GM19035 (cell line): ENCODE measurements around the gene TCIRG1.

ENCODE experiments used
- ATAC-seq: cut with Tn5 transposase; IDR thresholded peaks from one replicate; pipeline ENCODE4 v1.9.1; 2021; ENCODE audit not compliant: unreplicated experiment

The TCIRG1 gene

DNA sequence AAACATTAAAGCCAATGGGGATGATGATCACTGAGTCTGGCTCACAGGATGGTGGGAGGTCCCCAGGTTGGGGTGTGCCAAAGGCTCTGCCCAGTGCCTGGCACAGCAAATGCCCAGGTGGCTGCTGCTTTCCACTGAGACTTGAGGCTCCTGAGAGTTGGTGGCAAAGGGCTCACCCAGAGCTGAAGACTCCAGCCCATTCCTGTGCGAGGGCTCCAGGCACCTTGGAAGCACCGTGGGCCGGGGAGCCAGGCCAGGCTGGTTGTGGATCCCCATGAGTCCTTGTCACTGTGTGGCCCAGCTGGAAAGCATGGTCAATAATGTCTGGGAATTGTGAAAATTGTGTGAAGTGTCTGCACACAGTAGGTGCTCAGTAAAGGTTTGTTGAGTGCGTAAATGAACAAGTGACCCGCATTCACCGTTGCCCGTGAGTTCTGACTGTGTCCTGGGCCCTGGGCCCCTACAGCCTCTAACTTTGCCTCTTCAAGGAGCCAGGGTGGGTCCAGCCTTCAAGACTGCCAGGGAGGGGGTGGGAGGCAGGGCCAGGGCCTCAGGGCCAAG, 32.1 kb upstream of the TCIRG1 start:
- no peak for ATAC-seq

DNA sequence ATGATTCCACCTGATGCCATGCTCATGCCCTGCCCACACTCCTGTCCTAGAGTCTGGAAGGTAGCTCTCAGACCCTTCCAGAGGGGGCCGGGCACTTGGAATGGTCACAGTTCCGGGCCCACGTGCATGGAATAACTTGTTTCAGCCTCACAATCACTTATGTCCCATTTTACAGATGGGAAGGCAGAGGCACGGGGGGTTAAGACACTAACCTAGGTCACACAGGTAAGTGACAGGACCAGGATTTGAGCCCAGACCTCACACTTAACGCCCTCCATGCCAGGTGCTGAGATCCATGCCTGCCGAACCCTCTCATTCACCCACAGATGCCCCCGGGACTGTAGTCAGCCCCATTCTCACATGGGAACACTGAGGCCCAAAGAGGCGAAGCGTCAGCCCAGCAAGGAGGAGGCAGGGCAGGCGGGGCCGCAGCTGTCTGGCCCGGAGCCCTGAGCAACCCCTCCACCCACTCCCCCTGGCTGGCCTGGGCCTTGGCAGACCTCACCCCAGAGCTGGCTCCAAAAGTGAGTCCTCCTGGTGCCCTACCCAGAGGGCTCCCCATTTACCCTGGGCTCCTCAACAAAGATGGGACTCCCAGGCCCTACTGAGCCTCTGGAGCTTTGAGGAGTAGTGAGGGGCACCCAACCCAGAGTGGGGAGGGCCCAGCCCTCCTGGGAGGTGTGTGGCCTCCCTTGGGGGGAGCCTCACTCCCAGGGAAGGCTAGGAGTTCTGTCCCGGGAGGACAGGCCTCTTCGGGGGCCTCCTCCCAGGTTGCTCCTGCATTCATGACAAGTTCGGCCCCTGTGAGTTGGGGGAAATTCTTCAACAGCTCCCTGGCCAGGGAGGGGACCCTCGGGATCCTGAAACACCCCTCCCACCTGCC, 31.1 kb upstream of the TCIRG1 start:
- ATAC-seq: no peak

DNA sequence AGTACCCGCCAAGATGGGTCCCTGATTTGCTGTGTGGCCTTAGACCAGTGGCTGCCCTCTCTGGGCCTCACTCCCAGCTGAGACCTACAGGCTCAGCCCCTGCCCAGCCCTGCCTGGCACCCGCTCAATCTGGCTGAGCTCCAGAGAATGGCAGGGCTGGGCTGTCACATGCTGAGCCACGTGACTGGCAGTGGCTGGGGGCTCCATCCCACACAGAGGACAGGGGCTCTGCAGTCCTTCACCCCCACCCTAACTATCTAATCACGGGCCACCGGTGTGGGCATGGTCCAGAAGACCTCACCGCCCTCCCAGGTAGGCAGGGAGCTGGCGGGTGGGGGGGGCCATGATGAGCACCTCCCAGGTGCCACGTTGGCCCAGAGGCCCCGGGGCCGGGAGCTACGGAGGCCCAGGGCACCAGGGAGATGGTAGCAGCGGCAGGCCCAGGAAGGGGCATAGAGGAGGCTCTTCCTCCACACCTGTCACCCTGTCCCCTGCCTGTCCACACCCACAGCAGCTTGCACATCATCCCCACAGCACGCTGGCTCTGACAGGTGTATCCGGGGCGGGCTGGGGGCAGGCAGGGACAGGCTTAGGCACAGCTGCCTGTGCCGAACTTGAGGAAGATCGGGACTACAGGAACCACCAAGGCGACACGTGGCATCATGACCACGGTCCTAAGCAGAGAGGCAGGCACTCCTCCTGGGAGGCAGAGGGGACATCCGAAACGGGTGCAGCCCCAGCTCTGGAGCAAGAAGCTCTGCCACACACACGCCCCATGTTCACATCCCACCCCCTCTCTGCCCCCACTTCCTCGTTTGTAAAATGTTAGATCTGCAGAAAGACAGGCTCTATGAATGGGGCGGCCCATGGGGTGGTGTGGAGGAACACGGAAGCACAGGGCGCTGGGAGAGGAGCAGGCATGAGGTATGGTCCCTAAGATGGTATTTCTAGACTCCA, 30.2 kb upstream of the TCIRG1 start:
- no peak for ATAC-seq

DNA sequence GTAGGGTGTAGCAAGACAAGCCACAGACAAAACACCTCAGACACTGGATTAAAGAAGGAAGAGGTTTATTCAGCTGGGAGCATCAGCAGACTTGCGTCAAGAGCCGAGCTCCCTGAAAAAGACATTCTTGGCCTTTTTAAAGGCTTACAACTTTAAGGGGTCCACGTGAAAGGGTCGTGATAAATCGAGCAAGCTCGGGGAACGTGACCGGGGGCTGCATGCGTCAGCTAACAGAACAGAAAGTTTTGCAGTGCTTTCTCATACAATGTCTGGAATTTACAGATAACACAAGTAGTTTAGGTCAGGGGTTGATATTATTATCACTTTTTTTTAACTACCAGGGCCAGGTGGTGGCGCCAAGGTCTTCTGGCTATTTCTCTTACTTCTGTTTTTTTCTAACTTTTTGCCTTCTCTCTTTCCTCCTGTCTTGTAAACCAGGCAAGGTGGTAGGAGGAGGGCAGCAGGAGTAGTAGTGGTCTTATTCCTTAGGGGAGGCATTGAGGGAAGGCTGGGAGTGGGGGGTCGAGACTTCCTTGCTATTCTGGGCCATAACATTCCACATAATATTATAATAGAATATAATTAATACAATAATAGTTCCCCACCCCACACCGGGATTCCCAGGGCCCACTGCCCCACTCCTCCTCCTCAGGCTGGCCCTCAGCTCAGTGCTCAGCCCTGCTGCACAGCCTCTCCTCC, 29.3 kb upstream of the TCIRG1 start:
- no peak for ATAC-seq

DNA sequence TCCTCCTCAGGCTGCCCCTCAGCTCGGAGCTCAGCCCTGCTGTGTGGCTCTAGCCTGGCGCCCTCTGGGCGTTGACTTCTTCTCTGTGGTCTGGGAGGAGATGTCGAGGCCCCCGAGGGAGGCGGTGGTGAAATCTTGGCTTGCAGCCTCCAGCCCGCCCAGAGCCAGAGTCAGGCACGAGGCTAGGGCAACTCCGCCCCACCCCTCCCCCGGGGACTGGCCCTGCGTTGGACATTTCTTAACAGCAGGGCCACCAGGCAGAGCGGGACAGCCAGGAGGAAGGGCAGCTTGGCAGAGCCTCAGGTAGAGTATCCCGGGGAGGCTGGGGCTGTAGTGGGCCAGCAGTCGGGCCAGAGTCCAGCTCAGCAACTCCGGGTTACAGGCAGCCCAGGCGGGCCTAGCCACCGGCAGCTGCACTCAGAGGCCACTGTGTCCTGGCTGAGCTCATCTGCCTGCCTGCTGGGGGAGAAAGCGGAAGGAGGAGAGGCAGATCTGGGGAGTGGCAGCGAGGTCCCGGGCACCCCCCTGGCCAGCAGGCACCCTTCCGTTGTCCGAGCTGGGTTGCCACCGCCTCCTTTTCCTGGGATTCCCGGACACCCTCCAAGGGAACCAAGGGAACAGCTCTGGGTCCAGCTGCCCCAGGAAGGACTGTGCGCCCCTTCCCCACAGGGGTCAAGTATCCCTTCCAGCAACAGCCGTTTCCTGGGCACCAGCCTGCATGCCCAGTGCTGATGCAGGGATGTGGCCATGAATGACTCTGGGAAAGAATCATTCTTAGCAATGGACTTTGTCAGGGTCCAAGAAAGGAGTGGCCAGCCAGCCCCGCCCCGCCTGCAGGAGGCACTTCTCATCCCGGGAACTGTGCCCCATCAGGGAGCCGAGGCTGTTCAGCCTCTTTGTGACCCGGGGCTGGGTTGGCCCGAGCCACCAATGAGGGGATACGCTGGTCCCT, 28.5 kb upstream of the TCIRG1 start, which contains the start of gene ALDH3B1:
Gene ALDH3B1 (plus strand): TSS at position 238 of the 952 bp plus-strand sequence. CDS start 4,971 bp downstream, outside the sequence.
- ATAC-seq: no peak

DNA sequence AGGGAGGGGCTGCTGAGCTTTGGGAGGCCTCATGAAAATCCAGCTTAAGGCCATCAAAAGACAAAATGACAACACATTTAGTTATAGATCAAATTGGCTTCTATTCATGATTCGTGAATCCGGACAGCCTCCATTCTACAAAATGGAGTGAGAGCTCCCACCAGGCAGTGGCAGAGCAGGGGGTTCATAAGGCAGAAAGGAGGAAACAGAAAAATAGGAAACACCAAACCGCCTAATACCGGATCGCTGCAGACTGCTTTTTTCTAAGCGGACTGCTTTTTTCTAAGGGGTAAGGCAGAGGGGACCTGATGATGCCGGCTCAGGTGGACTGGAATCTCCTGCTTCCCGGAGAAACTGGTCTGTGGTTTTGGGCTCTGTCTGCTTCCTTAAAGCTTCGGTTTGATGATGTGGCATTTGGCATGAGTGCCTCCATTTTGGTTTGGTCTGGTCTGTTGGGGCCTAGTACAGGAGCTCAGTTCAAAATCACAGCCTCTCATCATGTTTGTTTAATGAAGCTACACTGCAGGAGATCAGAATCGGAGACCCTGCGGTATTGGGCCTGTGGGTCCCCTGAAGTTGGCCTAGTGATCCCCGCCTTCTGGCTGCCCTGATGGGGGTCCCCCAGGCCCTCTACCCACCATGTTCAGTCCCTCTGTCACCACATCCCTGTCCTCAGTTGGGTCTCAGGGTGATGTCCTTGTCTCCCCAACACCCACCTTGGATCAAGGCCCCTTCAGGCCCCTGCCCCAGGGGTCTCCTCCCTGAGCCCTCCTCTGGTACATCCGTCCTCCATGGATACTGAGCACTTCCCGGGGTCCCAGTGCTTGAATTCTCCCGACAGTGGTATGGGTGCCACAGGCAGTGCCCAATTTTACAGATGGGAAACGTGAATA, 27.5 kb upstream of the TCIRG1 start:
- no peak for ATAC-seq

DNA sequence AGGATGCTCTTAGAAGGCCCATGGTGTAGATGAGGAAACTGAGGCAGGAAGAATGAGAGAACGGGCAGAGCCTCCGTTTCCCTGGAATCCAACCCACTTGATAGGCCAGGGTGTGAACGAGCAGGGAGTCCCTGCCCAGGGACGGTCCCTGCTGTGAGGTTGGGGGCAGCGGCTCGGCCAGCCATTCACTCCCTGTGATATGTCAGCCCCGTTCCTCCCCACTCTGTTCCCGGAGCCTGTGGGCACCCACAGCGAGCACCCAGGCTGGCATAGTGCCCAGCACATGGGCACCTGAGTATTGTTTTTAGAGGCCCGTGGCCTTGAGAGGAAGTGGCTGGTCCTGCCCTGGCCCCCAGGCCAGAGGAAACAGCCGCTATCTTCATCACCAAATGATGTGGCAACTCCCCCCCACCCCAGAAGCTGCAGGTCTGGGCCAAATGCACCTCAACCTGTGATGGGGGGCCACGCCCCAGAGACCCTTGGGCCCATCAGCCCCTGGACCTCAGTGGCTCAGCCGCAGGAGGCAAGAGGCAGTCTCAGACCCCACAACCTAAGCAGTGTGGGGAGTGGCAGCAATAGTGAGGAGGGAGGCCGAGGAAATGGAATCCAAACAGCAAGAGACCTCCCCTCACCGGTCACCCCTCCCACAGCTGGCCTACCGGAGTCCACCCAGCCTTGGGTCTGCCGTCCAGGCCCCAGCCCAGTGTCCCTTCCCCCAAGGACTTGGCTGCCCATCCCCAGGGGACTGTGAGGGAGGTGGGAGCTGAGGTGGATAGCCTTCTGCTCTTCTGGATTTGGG, 26.6 kb upstream of the TCIRG1 start:
- ATAC-seq: no peak

DNA sequence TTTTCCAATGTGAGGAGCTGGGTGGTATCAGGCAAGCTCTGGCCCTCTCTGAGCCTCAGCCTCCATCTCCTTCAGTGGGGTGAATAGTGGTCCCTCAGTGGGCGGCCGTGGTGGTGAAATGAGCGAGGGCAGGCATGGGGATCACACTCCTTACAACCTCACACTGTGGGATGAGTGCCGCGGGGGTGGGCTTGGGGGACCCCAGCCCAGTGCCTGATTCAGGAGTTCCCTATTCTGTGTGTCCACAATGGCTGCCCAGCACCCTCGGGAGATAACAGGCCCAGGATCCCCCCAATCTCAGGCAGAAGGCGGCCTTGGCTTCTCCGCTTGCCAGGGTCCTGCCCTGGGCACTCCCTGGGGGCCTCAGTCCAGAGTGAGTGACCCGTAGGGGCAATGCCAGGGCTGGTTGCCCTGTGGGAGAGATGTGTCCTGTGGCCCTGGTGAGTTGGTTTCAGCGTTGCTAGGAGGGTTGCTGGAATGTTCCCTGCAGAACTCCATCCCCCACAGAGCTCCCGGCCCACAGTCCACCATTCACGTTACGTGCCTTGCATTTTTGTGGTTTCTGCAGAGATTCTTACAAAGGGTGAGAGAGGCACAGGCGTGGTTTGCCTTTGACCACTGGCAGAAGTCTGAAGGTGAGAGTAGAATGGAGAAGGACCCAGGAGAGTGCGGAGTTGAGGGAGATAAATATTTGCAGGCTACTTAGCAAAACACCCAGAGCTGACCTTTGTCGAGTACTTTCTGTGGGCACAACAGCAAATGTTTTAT, 25.8 kb upstream of the TCIRG1 start:
- ATAC-seq: no peak

DNA sequence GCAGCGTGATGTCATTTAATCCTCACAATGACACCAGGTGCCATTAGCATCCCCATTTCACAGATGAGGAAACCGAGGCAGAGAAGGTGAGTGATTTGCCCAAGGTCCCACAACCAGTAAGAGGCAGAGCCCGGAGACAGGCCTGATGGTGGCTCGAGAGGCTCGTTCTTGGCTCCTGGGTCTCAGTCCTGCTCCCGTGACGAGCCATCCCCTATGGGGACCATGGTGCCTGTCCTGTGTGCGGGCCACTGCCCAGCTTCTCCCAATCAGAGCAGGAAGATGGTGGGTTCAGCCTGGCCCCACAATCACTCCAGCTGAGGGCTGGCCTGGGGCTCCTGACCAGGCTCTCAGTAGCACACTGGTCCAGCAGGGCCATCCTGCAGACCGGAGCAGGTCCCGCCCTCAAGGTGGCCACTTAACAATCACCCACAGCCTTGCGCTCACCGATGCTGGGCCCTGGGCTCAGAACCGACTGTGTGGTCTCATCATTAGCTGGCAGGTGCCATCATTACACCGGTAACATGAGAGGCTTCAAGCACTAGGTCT, 25.1 kb upstream of the TCIRG1 start:
- no peak for ATAC-seq

DNA sequence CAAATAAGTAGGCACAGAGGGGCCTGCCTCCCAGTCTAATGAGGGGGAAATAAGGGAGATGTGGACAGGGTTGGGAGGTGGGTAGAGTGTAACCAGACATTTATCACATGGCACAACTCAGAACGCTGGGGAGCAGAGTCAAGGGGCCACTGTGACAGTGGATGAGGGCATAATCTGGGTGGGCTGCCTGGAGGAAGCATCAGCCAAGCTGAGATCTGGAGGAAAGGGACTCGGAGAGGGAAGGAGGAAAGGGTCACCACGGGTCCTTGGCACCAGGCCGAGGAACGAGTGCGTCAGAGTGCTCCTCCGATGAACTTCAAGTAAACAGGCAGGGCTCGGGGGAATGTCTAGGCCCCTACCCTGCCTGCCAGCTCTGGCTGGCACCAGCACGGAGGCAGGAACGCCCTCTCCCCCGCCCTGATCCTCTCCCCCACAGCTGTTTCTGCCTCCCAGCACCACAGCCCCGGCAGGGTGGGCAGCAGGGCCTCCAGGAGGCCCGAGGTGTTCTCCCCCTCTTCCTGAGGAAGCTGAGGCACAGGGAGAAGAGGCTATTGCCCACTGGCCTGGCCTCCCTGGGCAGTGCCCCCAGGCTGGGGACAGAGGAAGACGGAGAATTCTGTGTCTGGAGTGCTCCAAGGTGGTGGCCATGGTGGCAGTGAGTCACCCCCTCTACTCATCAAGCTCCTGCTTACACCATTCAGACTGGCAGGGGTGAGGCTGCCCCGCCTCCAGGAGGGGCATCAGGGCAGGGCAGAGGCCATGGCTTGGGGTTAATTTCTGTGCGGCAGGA, 24.5 kb upstream of the TCIRG1 start:
- ATAC-seq: no peak

DNA sequence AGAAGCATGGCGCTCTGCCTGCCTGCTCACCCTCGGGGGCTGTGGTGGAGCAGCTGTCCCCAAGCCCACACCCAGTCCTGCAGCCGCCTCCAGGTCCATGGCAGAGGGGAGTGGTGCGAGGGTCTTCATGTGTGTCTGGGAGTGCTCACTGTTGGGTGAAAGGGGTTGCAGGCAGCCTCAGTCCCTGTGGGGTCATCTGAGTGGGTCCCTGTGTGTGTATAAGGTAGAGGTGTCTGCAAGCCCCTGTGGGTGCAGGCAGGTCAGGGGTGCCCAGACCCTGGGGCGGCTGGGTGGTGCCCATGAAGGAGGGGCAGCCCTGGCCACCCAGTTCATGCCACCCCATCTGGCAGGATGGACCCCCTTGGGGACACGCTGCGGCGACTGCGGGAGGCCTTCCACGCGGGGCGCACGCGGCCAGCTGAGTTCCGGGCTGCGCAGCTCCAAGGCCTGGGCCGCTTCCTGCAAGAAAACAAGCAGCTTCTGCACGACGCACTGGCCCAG, 23.8 kb upstream of the TCIRG1 start:
- ATAC-seq: no peak

DNA sequence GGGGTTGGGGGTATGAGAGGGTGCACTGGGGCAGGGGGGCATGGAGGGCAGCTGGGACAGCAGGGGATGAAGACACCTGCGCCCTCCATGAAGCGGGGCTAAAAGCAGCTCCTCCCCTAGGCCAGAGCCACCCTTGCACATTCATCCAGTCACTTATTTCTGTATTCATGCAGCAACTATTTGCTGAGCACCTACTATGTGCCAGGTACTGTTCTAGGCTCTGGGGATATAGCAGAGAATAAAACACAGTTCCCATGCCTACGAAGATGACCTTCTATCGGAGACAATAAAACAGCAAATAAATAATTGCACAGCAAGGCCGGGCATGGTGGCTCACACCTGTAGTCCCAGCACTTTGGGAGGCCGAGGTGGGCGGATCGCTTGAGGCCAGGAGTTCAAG, 23.4 kb upstream of the TCIRG1 start:
- ATAC-seq: no peak

DNA sequence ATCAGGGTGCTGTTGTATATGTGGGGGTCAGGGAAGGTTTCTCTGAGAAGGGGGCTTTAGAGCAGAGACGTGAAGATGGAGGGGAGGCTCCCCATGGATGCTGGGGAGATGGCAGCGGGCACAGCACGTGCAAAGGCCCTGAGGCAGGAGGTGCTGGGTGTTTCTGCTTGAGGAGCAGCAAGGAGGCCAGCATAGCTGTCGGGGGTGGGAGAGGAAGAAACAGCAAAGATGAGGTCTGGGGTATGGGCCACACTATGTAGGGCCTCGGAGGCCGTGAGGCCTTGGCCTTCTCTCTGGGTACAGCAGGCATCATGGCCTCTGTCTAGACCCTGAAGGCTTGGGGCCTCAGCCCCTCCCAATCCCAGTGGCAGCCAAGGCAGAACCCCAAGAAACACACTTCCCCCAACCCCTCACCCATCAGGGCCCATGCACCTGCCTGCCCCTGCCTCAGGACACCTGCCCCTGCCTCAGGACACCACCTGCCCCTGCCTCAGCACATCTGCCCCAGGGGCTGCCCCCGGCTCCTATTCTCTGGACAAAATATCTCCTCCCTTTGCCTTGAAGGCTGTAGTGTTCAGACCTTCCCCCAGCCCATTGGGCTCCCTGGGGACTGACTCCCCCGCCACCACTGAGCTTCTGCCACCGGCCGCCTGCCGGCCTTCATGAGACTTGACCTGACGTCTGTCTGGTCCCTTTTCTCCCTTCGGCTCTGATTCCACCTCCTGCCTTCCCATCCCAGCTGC, 22.5 kb upstream of the TCIRG1 start:
- no peak for ATAC-seq

DNA sequence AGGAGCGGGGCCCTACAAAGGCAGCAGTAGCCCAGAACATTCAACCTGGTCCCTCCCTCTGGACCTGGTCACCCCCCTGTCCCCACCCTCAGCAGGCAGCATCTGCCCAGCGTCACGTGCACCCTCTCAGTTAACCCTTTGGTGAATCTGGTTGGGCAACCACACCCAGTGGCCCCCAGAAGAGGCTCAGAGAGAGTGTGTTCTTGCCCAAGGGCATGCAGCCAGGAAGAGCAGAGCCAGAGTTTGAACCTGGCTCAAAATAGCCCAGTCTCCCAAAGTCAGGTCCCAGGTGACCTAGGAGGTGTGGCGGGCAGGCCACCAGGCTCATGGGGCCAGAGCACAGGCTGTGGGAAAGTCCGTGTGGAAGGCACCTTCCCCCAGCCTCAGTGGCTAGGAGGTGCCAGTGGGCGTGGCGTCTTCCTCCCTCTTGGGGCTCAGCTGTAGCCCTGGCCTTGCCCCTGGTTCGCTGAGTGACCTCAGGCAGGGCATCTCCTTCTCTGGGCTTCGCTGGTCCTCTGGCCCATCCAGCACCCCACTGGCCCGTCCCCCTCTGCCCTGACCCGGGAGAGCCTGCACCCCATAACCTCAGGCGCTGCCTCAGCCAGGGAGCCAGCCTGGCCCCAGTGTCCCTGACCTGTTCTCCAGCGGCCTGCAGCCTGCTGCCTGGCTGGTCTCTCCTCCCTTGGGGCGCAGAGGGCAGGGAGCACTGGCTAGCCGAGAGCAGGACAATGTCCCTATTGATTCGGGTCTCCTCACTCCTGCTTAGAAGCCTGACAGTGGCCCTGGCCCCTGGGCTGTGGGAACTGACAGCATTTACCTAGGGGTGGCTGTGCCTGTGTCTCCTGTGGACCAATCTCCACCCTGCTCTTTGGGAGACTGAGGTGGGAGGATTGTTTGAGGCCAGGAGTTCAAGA, 21.7 kb upstream of the TCIRG1 start:
- ATAC-seq: no peak
